Type B pancreatic cell (in vitro differentiated cells): ENCODE data around the gene COL4A2. TPM values are rescaled to one million over a fixed set of nuclear protein-coding genes. Genes with fewer than 3 reads are reported as not detected.
"Not testable (repeated sequence)": the region's sequence is repeated elsewhere in the genome, so short reads cannot be mapped to it uniquely, and the experiment has no call there.

ENCODE experiments used
- DNase-seq: peaks from one replicate; pipeline ENCODE4 v3.0.0; 2021; ENCODE audit warnings: mixed read lengths; ENCODE audit not compliant: unreplicated experiment; ENCODE audit errors: extremely low spot score
- H3K27ac Mint-ChIP-seq: 2 replicates; pipeline ENCODE4 v1.8.0; 2021; ENCODE audit warnings: mild to moderate bottlenecking, mixed read lengths
- H3K27me3 Mint-ChIP-seq: 2 replicates; pipeline ENCODE4 v1.8.0; 2021; ENCODE audit warnings: mixed read lengths
- H3K36me3 Mint-ChIP-seq: 2 replicates; pipeline ENCODE4 v1.8.0; 2021; ENCODE audit warnings: mixed read lengths
- H3K4me1 Mint-ChIP-seq: one replicate; pipeline ENCODE4 v1.8.0; 2021; ENCODE audit warnings: mixed read lengths; ENCODE audit not compliant: unreplicated experiment
- H3K4me3 Mint-ChIP-seq: 2 replicates; pipeline ENCODE4 v1.8.0; 2021; ENCODE audit warnings: mild to moderate bottlenecking, mixed read lengths
- H3K9me3 Mint-ChIP-seq: 2 replicates; pipeline ENCODE4 v1.8.0; 2021; ENCODE audit warnings: mixed read lengths
- total RNA-seq: library from RNA; stranded (reverse); gene quantifications from 2 replicates; pipeline ENCODE4 v1.2.1, GENCODE V29; 2021; ENCODE audit warnings: low replicate concordance
- TF ChIP-seq, protein P1 (sequence below): fragments of 200-600 bp; sonication (generic); conservative IDR thresholded peaks from 2 replicates; pipeline ENCODE4 v1.5.0; 2021; ENCODE audit warnings: antibody characterized with exemption, mild to moderate bottlenecking

Gene COL4A2
- total RNA-seq, 1 donor from 2014 or later, result 145 TPM

DNA sequence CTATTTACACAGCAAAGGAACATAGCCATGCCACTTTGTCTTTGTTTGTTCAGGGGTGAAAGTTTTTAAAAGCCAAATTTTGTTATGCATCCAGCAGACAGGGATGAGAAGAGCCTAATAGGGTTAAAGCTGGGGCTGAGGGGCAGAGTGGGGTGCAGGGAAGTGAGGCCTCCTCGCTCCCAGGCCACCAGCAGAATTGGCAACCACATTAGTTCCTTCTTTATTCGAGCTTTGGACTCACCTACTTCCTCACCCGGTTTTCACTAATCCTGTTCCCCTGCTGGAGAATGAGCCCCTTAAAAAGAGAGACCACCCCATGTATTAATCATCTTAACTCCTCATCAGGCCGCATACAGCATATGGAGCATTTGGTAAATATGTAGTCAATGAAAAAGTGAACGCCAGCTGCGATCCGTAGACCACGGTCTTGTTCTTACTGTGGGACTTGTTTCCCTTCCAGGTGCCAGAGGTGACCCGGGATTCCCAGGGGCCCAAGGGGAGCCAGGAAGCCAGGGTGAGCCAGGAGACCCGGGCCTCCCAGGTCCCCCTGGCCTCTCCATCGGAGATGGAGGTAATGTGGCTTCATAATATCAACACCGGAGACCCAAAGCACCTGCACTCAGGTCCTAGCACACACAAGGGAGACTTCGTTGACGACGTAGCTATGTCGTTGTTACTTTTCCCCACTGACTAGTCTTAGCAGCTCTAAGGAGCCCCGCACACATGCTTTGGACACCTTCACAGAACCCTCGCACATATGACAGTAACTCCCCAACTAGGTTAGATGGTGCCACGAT lies 142.3 kb downstream of the COL4A2 start:
- TF ChIP-seq, protein P1, sequence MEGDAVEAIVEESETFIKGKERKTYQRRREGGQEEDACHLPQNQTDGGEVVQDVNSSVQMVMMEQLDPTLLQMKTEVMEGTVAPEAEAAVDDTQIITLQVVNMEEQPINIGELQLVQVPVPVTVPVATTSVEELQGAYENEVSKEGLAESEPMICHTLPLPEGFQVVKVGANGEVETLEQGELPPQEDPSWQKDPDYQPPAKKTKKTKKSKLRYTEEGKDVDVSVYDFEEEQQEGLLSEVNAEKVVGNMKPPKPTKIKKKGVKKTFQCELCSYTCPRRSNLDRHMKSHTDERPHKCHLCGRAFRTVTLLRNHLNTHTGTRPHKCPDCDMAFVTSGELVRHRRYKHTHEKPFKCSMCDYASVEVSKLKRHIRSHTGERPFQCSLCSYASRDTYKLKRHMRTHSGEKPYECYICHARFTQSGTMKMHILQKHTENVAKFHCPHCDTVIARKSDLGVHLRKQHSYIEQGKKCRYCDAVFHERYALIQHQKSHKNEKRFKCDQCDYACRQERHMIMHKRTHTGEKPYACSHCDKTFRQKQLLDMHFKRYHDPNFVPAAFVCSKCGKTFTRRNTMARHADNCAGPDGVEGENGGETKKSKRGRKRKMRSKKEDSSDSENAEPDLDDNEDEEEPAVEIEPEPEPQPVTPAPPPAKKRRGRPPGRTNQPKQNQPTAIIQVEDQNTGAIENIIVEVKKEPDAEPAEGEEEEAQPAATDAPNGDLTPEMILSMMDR, result no peak
- no peak for DNase-seq
- Mint-ChIP-seq H3K9me3 (no peaks in the 10 kb centered on the region), H3K4me3 (no peak overlapping the region), H3K36me3 (peaks cover 14% of the 10 kb centered on the region), H3K27ac (no peak overlapping the region), H3K4me1 (peaks cover 22% of the 10 kb centered on the region), H3K27me3 (no peaks in the 10 kb centered on the region)

DNA sequence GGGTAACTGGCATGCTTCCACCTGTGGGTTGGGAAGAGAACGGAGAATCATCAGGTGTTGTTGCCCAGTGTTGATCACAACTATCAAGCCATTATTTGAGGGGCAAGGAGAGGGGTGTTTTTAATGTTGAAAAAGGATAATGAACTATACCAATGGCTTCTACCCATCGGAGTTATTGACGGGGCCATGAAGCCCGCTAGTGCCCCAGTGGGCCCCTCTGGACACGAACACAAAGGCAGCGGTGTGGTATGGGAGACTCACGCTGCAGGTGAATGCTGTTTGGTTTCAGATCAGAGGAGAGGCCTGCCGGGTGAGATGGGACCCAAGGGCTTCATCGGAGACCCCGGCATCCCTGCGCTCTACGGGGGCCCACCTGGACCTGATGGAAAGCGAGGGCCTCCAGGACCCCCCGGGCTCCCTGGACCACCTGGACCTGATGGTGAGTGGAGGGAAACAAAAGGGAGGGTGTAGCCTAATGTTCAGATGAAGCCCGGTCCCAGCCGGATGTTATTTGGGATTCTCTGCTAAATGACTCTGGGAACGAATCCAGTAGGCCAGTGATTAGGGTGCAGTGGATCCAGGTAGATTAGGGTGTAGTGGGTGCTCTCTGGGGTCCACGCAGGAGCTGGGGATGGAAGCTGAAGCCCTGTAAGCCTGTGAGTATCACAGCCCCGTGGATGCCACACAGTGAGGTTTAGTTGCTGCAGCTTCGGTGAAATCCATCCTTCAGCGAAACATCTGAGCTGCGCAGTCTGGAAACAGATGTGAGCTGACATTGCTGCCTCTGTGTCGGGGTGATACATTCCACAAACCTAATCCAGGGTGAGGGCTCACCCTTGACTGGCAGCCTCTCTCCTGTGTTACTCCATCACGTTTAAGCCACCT lies 143.2 kb downstream of the COL4A2 start:
- H3K36me3 Mint-ChIP-seq, result peaks cover 12% of the 10 kb centered on the region
- TF ChIP-seq, protein P1, result no peak
- DNase-seq, result no peak
- no peak overlapping the region for H3K4me3 Mint-ChIP-seq
- H3K4me1 Mint-ChIP-seq, result peaks cover 20% of the 10 kb centered on the region
- H3K9me3 Mint-ChIP-seq, result no peaks in the 10 kb centered on the region
- no peaks in the 10 kb centered on the region for H3K27me3 Mint-ChIP-seq
- no peak overlapping the region for H3K27ac Mint-ChIP-seq

DNA sequence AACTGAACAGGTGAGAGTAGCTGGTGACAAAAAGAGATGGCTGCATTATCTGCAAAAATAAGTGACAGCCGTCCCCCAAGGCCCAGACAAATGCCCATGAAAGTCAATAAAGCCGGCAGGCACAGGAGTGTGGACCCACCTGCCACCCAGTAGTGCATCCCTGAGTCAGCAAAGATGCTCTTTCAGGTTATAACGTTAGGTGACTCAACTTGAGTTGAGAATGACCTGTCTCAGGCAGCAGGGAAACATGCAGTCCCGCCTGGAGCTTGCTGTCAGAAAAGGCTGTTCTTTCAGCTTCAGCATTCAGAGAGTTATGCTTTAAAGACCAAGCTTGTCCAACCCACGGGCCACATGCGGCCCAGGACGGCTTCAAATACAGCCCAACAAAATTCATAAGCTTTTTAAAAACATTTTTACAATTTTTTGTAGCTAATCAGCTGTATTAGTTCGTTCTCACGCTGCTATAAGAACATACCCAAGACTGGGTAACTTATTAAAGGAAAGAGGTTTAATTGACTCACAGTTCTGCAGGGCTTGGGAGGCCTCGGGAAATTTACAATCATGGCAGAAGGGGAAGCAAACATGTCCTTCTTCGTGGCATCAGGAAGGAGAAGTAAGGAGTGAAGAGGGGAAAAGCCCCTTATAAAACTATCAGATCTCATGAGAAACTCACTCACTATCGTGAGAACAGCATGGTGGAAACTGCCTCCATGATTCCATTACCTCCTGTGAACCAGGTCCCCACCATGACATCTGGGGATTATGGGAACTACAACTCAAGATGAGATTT lies 144.1 kb downstream of the COL4A2 start:
- TF ChIP-seq, protein P1, result no peak
- Mint-ChIP-seq H3K9me3 (no peaks in the 10 kb centered on the region), H3K4me1 (peaks cover 24% of the 10 kb centered on the region), H3K4me3 (no peak overlapping the region), H3K36me3 (peaks cover 10% of the 10 kb centered on the region), H3K27me3 (no peaks in the 10 kb centered on the region), H3K27ac (no peak overlapping the region)
- no peak for DNase-seq

GRCh38 chr13:110453091-110453490 lies 146.0 kb downstream of the COL4A2 start:
- not testable (repeated sequence) for H3K4me3 Mint-ChIP-seq, H3K27ac Mint-ChIP-seq, H3K27me3 Mint-ChIP-seq, H3K36me3 Mint-ChIP-seq, H3K9me3 Mint-ChIP-seq, DNase-seq
- peaks cover 14% of the 10 kb centered on the region for H3K4me1 Mint-ChIP-seq

GRCh38 chr13:110453797-110454196 lies 146.7 kb downstream of the COL4A2 start:
- Mint-ChIP-seq H3K36me3 (no peaks in the 10 kb centered on the region), H3K9me3 (no peaks in the 10 kb centered on the region), H3K27ac (no peak overlapping the region), H3K27me3 (no peaks in the 10 kb centered on the region), H3K4me3 (no peak overlapping the region), H3K4me1 (peaks cover 7% of the 10 kb centered on the region)
- TF ChIP-seq, protein P1, result no peak
- DNase-seq, result no peak
